LNCAP (cell line): ENCODE results near the gene CCR6.

Source experiments
- TF ChIP-seq, protein P1 (sequence below): fragments of 450-650 bp; IDR thresholded peaks from 2 replicates; pipeline ENCODE4 v1.5.1; 2017; ENCODE audit warnings: mild to moderate bottlenecking

The CCR6 gene

DNA sequence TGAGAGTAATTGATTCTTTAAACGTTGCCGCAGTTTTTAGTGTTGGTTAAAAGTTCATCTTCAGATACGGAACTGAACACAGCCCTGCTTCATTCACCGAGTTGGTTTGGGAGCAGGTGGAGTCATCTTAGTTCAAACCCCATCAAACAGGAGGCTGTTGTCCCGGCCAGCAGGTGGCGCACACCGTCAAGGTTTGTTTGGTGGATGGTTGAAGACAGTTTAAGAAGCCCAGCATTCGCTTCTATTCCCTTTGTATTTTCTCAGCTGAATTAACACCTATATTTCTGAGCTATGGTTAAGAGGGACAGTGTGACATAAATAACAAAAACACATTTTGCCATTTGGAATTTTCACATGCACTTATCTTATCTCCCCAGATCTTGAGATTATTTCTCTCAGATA, 60.0 kb downstream of the CCR6 start:
- TF ChIP-seq, protein P1, sequence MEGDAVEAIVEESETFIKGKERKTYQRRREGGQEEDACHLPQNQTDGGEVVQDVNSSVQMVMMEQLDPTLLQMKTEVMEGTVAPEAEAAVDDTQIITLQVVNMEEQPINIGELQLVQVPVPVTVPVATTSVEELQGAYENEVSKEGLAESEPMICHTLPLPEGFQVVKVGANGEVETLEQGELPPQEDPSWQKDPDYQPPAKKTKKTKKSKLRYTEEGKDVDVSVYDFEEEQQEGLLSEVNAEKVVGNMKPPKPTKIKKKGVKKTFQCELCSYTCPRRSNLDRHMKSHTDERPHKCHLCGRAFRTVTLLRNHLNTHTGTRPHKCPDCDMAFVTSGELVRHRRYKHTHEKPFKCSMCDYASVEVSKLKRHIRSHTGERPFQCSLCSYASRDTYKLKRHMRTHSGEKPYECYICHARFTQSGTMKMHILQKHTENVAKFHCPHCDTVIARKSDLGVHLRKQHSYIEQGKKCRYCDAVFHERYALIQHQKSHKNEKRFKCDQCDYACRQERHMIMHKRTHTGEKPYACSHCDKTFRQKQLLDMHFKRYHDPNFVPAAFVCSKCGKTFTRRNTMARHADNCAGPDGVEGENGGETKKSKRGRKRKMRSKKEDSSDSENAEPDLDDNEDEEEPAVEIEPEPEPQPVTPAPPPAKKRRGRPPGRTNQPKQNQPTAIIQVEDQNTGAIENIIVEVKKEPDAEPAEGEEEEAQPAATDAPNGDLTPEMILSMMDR = peak; percentile 52
